ENCODE data around the gene FXYD4. TPM values are rescaled to one million over a fixed set of nuclear protein-coding genes. Genes with fewer than 3 reads are reported as not detected.

Gene FXYD4
- total RNA-seq, 2 donors from 2014 or later = not detected

DNA sequence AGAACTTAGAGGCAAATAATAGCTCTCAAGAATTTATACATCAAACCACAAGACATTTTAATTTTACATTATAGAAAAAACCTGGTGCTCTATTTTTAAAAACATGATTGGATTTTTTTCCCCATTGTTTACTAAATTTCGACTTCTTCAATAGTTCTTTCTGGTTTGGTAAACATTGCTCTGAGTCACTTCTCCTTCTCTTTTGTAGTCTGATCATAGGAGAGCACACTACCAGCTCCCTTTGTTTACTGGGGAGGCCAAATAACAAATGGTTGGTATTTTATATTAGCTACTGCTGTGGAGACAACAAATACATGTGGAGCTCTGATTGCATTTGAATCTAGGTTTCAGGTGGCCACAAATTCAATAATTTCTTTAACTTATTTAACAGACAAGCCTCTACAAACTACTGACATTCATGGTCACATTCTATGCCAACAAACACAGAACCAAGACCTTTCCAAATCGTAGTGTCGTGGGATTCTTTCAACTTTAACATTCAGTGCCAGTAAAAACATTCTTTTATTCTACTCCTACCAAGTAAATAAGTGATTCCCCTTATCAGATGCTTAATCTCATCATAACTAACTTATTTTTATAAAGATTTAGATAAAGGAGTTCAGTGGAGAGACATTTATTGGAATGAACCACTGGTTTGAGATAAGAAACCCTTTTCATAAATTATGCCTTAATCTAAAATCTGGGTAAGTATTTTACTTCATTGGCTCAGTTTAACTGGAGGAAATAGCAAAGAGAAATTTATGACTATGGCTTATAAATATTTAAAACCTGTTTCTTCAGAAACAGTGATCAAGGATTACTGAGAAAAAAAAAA lies 17.7 kb upstream of the FXYD4 start:
- Mint-ChIP-seq H3K27me3 (peaks cover 3% of the 10 kb centered on the region), H3K4me1 (peaks cover 8% of the 10 kb centered on the region), H3K4me3 (no peak overlapping the region), H3K27ac (no peak overlapping the region), H3K36me3 (ENCODE audit: low read depth) (no peaks in the 10 kb centered on the region), H3K9me3 (no peaks in the 10 kb centered on the region)
- no peak for ATAC-seq (replicated peaks)

DNA sequence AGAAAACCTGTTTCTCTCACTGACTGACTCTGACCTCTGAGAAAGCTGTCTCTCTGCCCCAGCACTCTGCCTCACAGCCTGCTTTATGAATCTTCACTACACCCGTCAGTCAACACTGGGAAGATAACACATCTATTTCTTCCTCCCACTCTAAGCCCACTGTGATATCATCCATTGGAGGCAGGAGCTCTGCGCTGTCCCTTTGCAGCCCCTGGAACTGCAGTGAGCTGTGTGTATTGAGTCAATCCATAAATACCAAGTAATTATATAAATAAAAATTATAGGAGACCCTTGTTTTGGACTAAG lies 17.2 kb upstream of the FXYD4 start:
- no peaks in the 10 kb centered on the region for H3K36me3 Mint-ChIP-seq (ENCODE audit: low read depth)
- H3K9me3 Mint-ChIP-seq = no peaks in the 10 kb centered on the region
- H3K27ac Mint-ChIP-seq = no peak overlapping the region
- no peak overlapping the region for H3K4me3 Mint-ChIP-seq
- H3K27me3 Mint-ChIP-seq = peaks cover 3% of the 10 kb centered on the region
- peaks cover 7% of the 10 kb centered on the region for H3K4me1 Mint-ChIP-seq
- ATAC-seq (replicated peaks) = no peak

GRCh38 chr10:43354879-43355380 lies 16.5 kb upstream of the FXYD4 start:
- peaks cover 9% of the 10 kb centered on the region for H3K4me1 Mint-ChIP-seq
- H3K4me3 Mint-ChIP-seq = no peak overlapping the region
- ATAC-seq (replicated peaks) = no peak
- no peak overlapping the region for H3K27ac Mint-ChIP-seq
- H3K27me3 Mint-ChIP-seq = peaks cover 3% of the 10 kb centered on the region
- no peaks in the 10 kb centered on the region for H3K9me3 Mint-ChIP-seq
- no peaks in the 10 kb centered on the region for H3K36me3 Mint-ChIP-seq (ENCODE audit: low read depth)

GRCh38 chr10:43355749-43356371 lies 15.6 kb upstream of the FXYD4 start:
- H3K27ac Mint-ChIP-seq = peak overlapping the region; percentile 80
- peaks cover 14% of the 10 kb centered on the region for H3K4me1 Mint-ChIP-seq
- H3K4me3 Mint-ChIP-seq = peak overlapping the region; percentile 51
- no peaks in the 10 kb centered on the region for H3K9me3 Mint-ChIP-seq
- H3K36me3 Mint-ChIP-seq (ENCODE audit: low read depth) = no peaks in the 10 kb centered on the region
- peaks cover 1% of the 10 kb centered on the region for H3K27me3 Mint-ChIP-seq
- peak; percentile 93 for ATAC-seq (replicated peaks)

DNA sequence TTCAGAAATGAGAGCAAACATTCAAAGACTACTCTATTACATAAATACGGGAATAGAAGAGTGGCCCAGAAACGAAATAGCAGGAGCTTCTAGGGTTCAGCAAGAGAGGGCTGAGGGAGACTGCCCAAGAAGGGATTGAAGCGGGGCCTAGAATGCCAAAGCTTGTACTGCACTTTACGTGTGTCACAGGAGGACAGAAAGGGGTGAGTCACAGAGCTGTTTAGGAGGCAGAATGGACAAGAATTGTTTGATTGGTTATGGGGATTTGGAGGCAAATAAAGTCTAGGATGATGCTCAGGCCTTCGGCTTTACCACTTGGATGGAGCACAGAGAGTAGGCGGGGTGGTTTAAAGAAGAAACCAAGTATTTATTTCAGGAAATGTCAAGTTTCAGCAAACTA lies 11.3 kb upstream of the FXYD4 start:
- no peak for ATAC-seq (replicated peaks)
- Mint-ChIP-seq H3K4me1 (peaks cover 23% of the 10 kb centered on the region), H3K36me3 (ENCODE audit: low read depth) (peaks cover 15% of the 10 kb centered on the region), H3K27ac (peak overlapping the region; percentile 53), H3K9me3 (no peaks in the 10 kb centered on the region), H3K4me3 (peak overlapping the region; percentile 96), H3K27me3 (no peaks in the 10 kb centered on the region)

GRCh38 chr10:43361547-43362190 lies 9.8 kb upstream of the FXYD4 start:
- peaks cover 15% of the 10 kb centered on the region for H3K4me1 Mint-ChIP-seq
- H3K36me3 Mint-ChIP-seq (ENCODE audit: low read depth) = peaks cover 15% of the 10 kb centered on the region
- peak overlapping the region; percentile 96 for H3K4me3 Mint-ChIP-seq
- no peaks in the 10 kb centered on the region for H3K27me3 Mint-ChIP-seq
- H3K27ac Mint-ChIP-seq = peak overlapping the region; percentile 97
- ATAC-seq (replicated peaks) = peak; percentile 15
- H3K9me3 Mint-ChIP-seq = no peaks in the 10 kb centered on the region

- Mint-ChIP-seq H3K27me3 (no peaks in the 10 kb centered on the region), H3K27ac (peak overlapping the region; percentile 97), H3K4me1 (peaks cover 15% of the 10 kb centered on the region), H3K36me3 (ENCODE audit: low read depth) (peaks cover 15% of the 10 kb centered on the region), H3K4me3 (peak overlapping the region; percentile 96), H3K9me3 (no peaks in the 10 kb centered on the region)
- peak; percentile 98 for ATAC-seq (replicated peaks)
Measured at GRCh38 chr10:43362191-43362839, 9.1 kb upstream of the FXYD4 start.

- H3K4me3 Mint-ChIP-seq = no peak overlapping the region
- H3K36me3 Mint-ChIP-seq (ENCODE audit: low read depth) = peaks cover 15% of the 10 kb centered on the region
- H3K27me3 Mint-ChIP-seq = no peaks in the 10 kb centered on the region
- no peaks in the 10 kb centered on the region for H3K9me3 Mint-ChIP-seq
- H3K4me1 Mint-ChIP-seq = peaks cover 13% of the 10 kb centered on the region
- H3K27ac Mint-ChIP-seq = no peak overlapping the region
- no peak for ATAC-seq (replicated peaks)
Measured at GRCh38 chr10:43365001-43365400, 6.4 kb upstream of the FXYD4 start.

DNA sequence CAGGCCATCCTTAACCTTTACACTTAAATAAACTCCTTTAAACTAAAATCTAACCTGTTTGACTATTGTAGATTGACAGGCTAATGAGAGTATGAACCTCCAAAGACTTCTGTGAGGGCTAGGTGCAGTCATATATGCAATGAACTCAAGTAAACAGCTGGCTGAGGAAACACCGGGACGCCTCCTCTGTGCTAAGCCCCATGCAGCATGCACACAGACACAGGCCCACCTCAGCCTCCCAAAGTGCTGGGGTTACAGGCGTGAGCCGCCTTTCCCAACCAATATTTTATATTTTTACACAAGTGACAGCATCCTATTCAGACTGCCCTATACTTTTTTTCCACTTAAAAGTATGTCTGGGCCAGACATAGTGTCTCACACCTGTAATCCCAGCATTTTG lies 1.5 kb upstream of the FXYD4 start:
- H3K4me1 Mint-ChIP-seq = peaks cover 8% of the 10 kb centered on the region
- H3K4me3 Mint-ChIP-seq = no peak overlapping the region
- no peak overlapping the region for H3K27ac Mint-ChIP-seq
- ATAC-seq (replicated peaks) = no peak
- no peaks in the 10 kb centered on the region for H3K36me3 Mint-ChIP-seq (ENCODE audit: low read depth)
- no peaks in the 10 kb centered on the region for H3K27me3 Mint-ChIP-seq
- H3K9me3 Mint-ChIP-seq = no peaks in the 10 kb centered on the region

- Mint-ChIP-seq H3K4me3 (no peak overlapping the region), H3K27me3 (no peaks in the 10 kb centered on the region), H3K36me3 (ENCODE audit: low read depth) (no peaks in the 10 kb centered on the region), H3K27ac (no peak overlapping the region), H3K4me1 (peaks cover 8% of the 10 kb centered on the region), H3K9me3 (no peaks in the 10 kb centered on the region)
- ATAC-seq (replicated peaks) = no peak
Measured at GRCh38 chr10:43370671-43371215, 693 bp upstream of the FXYD4 start.

GRCh38 chr10:43372765-43373361 lies 1.4 kb downstream of the FXYD4 start:
- Mint-ChIP-seq H3K27ac (no peak overlapping the region), H3K27me3 (no peaks in the 10 kb centered on the region), H3K9me3 (no peaks in the 10 kb centered on the region), H3K4me3 (no peak overlapping the region), H3K36me3 (ENCODE audit: low read depth) (no peaks in the 10 kb centered on the region), H3K4me1 (peaks cover 8% of the 10 kb centered on the region)
- ATAC-seq (replicated peaks) = no peak

DNA sequence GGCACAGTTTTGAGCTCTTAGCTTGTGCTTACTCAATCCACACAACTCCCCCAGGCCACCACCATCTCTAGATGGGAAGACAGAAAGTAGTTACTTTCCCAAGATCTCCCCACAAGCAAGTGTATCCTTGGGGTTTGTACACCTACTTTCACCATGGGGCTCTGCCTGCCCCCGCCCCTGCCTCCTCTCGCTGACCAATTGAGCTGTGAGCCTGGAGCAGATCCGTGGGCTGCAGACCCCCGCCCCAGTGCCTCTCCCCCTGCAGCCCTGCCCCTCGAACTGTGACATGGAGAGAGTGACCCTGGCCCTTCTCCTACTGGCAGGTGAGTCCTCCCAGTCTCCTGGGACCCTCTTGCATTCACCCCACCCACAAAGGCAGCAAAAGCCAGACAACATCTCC lies 2.0 kb downstream of the FXYD4 start:
- H3K4me1 Mint-ChIP-seq = peaks cover 8% of the 10 kb centered on the region
- no peak overlapping the region for H3K27ac Mint-ChIP-seq
- no peaks in the 10 kb centered on the region for H3K36me3 Mint-ChIP-seq (ENCODE audit: low read depth)
- H3K27me3 Mint-ChIP-seq = no peaks in the 10 kb centered on the region
- no peak for ATAC-seq (replicated peaks)
- H3K4me3 Mint-ChIP-seq = no peak overlapping the region
- H3K9me3 Mint-ChIP-seq = no peaks in the 10 kb centered on the region

DNA sequence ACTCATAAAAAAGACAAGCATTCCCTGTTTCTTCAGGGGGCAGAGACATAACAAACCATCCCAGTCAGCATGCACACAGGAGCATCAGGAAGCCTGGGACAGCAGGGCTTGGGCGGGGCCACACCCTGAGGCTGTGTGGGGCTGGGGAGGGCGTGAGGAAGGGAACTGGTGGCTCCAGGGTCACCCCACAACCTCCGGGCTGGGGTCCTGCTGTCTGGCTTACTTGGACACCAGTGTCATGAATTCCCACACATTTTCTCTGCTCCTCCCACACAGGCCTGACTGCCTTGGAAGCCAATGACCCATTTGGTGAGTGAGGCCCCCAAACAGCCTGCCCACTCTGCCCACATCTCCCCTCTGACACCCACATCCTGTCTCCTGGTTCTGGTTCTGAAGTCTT lies 2.8 kb downstream of the FXYD4 start:
- ATAC-seq (replicated peaks) = no peak
- Mint-ChIP-seq H3K9me3 (no peaks in the 10 kb centered on the region), H3K4me3 (no peak overlapping the region), H3K27me3 (no peaks in the 10 kb centered on the region), H3K4me1 (peaks cover 8% of the 10 kb centered on the region), H3K27ac (peak overlapping the region; percentile 14), H3K36me3 (ENCODE audit: low read depth) (no peaks in the 10 kb centered on the region)

DNA sequence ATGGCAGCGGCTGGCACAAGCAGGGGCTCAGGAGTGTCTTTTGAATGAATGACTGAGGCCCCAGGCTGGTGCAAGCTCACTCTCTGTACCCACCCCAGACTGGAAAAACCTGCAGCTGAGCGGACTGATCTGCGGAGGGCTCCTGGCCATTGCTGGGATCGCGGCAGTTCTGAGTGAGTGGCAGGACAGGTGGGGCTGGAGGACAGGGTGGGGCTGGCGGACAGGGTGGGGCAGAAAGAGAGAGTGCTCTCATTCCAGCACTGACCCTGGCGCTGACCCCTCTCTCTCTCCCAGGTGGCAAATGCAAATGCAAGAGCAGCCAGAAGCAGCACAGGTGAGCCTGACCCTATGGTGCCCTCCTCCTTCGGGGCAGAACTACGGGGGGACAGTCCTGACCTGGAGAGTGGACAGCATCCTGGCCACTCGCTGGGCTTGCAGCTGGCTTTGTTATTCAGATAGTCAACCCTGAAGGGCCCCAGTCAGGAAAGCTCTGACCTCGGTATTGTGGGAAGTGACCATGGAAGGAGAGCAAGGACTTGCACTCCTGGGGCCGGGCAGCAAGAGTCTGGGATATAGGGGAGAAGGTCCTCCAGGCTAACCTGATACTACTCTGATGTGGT lies 4.1 kb downstream of the FXYD4 start:
- no peaks in the 10 kb centered on the region for H3K9me3 Mint-ChIP-seq
- ATAC-seq (replicated peaks) = no peak
- H3K27me3 Mint-ChIP-seq = no peaks in the 10 kb centered on the region
- H3K4me1 Mint-ChIP-seq = peaks cover 8% of the 10 kb centered on the region
- no peaks in the 10 kb centered on the region for H3K36me3 Mint-ChIP-seq (ENCODE audit: low read depth)
- no peak overlapping the region for H3K27ac Mint-ChIP-seq
- H3K4me3 Mint-ChIP-seq = no peak overlapping the region
